ENCODE results near the gene NBPF3.
A peak's percentile ranks its signal among the peaks of the same experiment; 100 is the strongest.
"Not testable (repeated sequence)": the region's sequence is repeated elsewhere in the genome, so short reads cannot be mapped to it uniquely, and the experiment has no call there.

NBPF3 gene

GRCh38 chr1:21439721-21440629 is at the start of gene NBPF3:
Gene NBPF3, plus strand, starts transcription at chr1:21440137. Its CDS starts 4,950 bp downstream, at chr1:21445087.
- peak; percentile 84 for DNase-seq

- no peak for DNase-seq
Observed at GRCh38 chr1:21391497-21391896, 48.4 kb upstream of the NBPF3 start.

- no peak for DNase-seq
Observed at GRCh38 chr1:21392587-21393263, 47.2 kb upstream of the NBPF3 start.

- DNase-seq = no peak
Observed at GRCh38 chr1:21396516-21396915, 43.4 kb upstream of the NBPF3 start.

GRCh38 chr1:21397813-21398188 is 42.1 kb upstream of the NBPF3 start:
- DNase-seq = peak; percentile 8

GRCh38 chr1:21401726-21402346 is 38.1 kb upstream of the NBPF3 start:
- not testable (repeated sequence) for DNase-seq

- no peak for DNase-seq
Observed at GRCh38 chr1:21406659-21407058, 33.3 kb upstream of the NBPF3 start.

- DNase-seq = not testable (repeated sequence)
Observed at GRCh38 chr1:21409897-21410296, 30.0 kb upstream of the NBPF3 start.

- no peak for DNase-seq
Observed at GRCh38 chr1:21414015-21414414, 25.9 kb upstream of the NBPF3 start.

- not testable (repeated sequence) for DNase-seq
Observed at GRCh38 chr1:21420378-21420777, 19.6 kb upstream of the NBPF3 start.

GRCh38 chr1:21421307-21421706 is 18.6 kb upstream of the NBPF3 start:
- DNase-seq = not testable (repeated sequence)

GRCh38 chr1:21427798-21428480 is 12.0 kb upstream of the NBPF3 start:
- DNase-seq = not testable (repeated sequence)

- not testable (repeated sequence) for DNase-seq
Observed at GRCh38 chr1:21428481-21429073, 11.4 kb upstream of the NBPF3 start.

- DNase-seq = not testable (repeated sequence)
Observed at GRCh38 chr1:21429210-21429609, 10.7 kb upstream of the NBPF3 start.

- DNase-seq = not testable (repeated sequence)
Observed at GRCh38 chr1:21430875-21431274, 9.1 kb upstream of the NBPF3 start.

- DNase-seq = no peak
Observed at GRCh38 chr1:21434394-21434793, 5.5 kb upstream of the NBPF3 start.

- DNase-seq = no peak
Observed at GRCh38 chr1:21435646-21436487, 4.1 kb upstream of the NBPF3 start.

- DNase-seq = no peak
Observed at GRCh38 chr1:21436488-21437340, 3.2 kb upstream of the NBPF3 start.

- DNase-seq = no peak
Observed at GRCh38 chr1:21437341-21437640, 2.6 kb upstream of the NBPF3 start.

GRCh38 chr1:21438646-21439312 is 1.2 kb upstream of the NBPF3 start:
- DNase-seq = not testable (repeated sequence)

Data from CD4-positive, alpha-beta T cell treated with Interleukin-4 for 4 hours (primary cell).